DMS153 treated with DMSO at 0.1 percent for 48 hours (cell line): ENCODE measurements around the gene NT5C1A.

Experiments
- DNase-seq: peaks from one replicate; lab custom pipeline; 2025; ENCODE audit not compliant: unreplicated experiment; lab: John Stamatoyannopoulos, UW

Gene NT5C1A

DNA sequence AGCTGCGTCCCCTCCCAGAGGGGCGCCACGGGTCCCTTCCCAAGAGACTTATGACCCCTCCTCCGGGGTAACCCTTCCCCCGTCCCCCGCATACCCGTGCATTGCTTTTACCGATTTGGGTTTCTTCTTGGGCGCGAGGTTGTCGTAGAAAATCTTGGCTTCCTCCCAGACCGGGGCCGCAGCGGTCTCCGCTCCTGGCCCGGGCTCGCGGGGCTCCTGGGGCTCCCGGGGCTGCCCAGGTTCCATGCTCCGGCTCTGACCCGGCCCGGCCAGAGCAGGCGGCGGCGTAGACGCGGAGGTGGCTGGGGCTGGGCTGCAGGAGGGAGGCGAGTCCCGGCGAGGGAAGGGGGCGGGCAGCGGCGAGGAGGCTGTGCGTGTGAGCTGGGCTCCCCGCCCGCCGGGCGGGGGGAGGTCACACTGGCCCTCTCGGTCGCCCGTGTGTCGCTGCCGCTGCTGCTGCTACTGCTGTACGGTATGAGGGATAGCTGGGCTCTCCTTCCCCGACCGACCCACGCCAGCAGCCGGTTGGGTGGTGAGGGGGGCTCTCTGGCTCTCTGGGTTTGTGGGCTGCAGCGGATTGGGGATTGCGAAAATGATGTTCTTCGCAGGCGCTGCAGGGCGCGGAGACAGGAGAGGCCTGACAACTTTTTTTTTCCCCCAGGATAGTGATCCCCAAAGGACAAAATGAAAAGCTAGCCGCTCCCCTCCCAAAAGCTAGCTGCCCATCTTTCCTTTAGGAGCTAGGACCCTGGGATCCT lies at the start of gene NT5C1A:
Gene NT5C1A (minus strand): TSS at position 315 of the 758 bp plus-strand sequence. CDS start 69 bp downstream, at position 246.
- DNase-seq, result no peak

- no peak for DNase-seq
Observed at GRCh38 chr1:39721664-39722063, 49.8 kb upstream of the NT5C1A start.

DNA sequence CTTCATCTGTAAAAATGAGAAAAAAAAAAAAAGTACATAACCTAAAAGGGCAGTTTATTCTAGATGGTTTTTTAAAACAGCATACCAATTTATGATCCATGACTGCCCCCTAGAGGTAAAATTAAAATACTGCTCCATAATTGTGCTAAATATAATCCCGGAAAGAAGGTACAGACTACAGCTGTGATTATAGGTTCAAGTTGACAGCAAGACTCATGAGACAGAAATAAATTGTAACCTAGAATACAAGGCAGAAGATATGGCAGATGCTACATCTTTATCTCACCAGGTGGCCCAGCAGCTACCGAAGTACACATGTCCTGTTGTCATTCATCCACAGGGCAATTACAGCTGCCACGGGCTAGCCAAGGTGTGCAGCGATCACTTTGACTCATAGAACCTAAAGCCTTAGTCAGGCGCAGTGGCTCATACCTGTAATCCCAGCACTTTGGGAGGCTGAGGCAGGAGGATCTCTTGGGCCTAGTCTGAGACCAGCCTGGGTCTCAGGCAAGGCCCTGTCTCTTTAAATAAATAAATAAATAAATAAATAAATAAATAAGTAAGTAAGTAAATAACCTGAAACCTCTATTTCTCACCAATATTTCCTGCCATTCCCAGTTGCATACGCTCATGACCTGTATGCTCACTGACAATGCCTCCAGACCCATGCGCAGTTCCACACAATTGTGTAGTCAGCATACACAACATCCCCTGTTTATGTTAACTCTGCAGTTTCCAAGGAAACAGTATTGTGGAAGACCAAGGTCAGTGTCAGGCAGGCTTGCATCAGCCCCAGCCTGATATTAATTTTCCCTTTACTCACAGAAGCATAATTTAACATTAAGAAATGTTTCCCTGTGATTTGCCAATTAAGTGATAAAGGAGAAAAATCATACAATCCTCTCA lies 48.4 kb upstream of the NT5C1A start:
- peak; percentile 99 for DNase-seq

GRCh38 chr1:39717809-39718208 lies 45.9 kb upstream of the NT5C1A start:
- no peak for DNase-seq

- DNase-seq, result no peak
Observed at GRCh38 chr1:39713557-39713956, 41.6 kb upstream of the NT5C1A start.

DNA sequence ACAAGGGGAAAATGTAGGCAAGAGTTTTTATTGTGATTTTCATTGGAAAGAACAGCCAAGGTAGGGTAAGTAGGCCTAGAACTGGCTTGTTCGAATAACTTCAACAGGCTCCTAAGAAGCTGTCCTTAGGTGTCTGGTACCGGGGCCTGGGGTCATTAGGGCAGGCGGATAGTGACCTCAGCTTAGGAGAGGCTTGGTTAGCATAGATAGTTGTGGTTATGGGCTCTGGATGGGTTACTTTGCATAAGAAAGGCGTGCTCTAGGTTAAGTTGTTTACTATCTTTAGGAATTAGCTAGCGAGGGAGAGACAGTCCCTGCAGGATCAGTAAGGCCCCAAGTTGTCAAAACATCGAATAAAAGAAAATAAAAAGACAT lies 40.0 kb upstream of the NT5C1A start:
- no peak for DNase-seq

- DNase-seq, result no peak
Observed at GRCh38 chr1:39711104-39711965, 39.4 kb upstream of the NT5C1A start.

DNA sequence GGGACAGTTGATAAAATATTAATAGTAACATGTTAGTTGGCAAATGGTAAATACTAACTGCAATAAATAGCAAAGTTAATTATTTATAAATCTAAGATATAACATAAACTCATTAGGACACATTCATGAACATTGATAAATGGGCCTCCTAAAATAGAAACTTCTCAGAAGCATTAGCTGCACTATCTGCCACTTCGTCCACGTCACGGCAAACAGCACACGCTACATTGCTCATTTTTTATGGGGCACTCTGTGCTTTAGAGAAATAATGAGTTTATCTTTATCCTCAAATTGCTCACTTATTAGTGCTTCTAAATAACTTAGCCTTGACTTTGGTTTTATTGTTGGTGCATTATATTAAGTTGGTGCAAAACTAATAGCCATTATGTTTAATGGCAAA lies 35.6 kb upstream of the NT5C1A start:
- no peak for DNase-seq

DNA sequence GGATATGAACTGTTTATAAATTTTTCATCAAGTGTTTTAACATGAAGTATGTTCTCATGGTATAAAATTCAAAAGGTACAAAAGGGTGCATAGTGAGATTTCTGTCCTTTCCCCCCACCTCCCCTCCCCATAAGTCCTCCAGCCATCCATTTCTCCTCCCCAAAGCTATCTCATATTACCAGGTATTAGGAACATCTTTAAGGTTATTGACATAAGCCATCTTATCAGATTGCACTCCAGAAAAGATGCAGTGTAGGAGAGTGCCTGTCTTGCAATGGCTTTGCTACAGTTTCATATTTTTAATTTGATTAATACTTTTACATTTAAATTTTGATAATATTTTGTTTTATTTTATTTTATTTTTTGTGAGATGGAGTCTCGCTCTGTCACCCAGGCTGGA lies 32.9 kb upstream of the NT5C1A start:
- DNase-seq, result no peak

DNA sequence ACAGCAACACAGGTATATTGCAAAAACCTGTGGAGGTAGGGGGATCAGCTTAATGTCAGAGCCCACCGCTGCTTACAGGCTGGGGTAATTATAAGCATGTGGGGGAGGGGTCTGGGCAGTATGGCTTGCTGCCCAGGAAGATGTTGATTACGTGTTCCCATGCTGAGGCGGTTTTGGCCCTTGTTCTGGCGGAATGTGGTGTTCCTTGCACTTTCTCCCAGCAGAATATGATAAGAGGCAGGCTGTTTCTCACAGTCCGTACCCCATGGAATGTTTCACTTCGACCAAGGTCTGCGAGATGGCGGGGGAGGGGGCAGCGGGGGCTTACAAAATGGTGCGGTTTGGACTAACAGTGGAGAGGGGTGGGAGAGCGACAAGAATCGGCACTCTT lies 29.1 kb upstream of the NT5C1A start:
- peak; percentile 81 for DNase-seq

DNA sequence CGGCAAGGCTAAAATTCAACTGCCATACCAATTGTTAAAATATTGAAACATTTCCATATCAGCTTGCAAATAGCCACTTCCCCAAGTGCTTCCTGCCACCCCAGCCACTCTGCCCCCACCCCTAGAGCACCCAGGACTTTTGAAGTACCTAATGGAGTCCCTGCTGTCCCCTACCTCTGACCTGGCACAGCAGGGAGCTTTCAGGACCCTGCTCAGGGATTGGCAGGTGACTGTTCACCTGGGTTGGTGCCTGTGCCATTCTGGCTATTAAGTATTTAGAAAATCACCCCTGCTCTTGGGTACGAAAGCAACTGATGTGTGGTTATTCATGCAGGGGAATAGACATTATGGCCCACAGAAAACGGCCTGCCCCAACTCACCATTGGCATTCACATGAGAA lies 28.4 kb upstream of the NT5C1A start:
- no peak for DNase-seq

GRCh38 chr1:39699419-39699818 lies 27.5 kb upstream of the NT5C1A start:
- DNase-seq, result no peak

GRCh38 chr1:39698568-39698967 lies 26.7 kb upstream of the NT5C1A start:
- no peak for DNase-seq

GRCh38 chr1:39696448-39696847 lies 24.5 kb upstream of the NT5C1A start:
- DNase-seq, result no peak

- DNase-seq, result no peak
Observed at GRCh38 chr1:39695016-39695415, 23.1 kb upstream of the NT5C1A start.

DNA sequence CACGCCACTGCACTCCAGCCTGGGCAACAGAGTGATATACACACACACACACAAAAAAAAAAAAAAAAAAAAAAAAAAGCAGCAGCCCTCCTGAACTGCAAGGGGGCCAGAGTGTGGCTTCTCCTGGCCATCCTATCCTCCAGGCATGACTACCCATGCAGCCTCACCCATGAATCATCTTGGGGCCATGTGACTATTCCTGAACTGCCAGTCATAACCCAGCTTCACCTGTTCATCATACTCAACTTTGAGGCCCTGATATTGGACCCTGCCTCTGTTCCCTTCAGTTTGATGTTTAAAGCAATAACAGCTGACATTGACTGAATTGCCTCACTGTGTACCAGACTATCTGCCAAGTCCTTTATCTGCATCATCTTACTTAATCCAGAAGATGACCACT lies 22.1 kb upstream of the NT5C1A start:
- no peak for DNase-seq

- DNase-seq, result peak; percentile 35
Observed at GRCh38 chr1:39692152-39693074, 20.5 kb upstream of the NT5C1A start.

GRCh38 chr1:39691383-39692151 lies 19.7 kb upstream of the NT5C1A start, which contains the start of gene HPCAL4:
TSS of gene HPCAL4 (minus strand) at chr1:39691433. CDS start at chr1:39684603, 6,830 bp downstream.
- DNase-seq, result peak; percentile 99

DNA sequence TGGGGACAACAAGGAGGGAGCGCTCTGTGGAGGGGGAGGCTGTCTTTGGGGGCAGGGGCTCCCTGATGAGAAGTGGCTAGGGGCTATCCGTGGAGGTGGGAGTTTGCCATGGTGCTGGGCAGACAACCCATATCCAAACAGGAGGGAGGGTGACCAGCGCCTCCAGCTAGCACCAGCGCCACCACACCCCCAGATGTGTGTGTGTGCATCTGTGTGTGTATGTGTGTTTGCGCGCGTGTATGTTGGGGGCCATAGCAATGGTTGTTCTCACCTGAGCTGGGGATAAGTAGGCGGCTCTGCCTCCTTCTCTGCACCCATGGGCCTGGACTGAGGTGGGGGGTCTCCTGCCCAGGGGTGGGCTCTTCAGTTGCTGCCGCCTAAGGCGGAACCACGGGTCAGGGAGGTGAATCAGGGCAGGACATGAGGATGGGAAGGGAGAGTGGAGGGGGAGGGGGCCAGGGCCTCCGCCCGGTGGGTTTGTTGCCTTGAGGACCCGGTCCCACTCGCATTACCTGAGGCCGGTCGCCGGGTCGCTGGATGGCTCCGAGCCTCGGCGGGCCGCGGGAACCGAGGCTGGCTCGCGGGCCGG lies 19.0 kb upstream of the NT5C1A start:
- no peak for DNase-seq
